Panc1 (cell line): ENCODE data around the gene CYB5D1.
"Not testable (repeated sequence)": the region's sequence is repeated elsewhere in the genome, so short reads cannot be mapped to it uniquely, and the experiment has no call there.

ENCODE experiments used
- CTCF ChIP-seq: fragments of 450-650 bp; IDR thresholded peaks from 2 replicates; pipeline ENCODE4 v1.5.1; 2017; ENCODE audit warnings: mild to moderate bottlenecking
- POLR2AphosphoS5 ChIP-seq: IDR thresholded peaks from 2 replicates; pipeline ENCODE4 v1.6.1; 2012; ENCODE audit warnings: mild to moderate bottlenecking, low read depth, low read length, moderate library complexity
- REST ChIP-seq, 2 experiments: IDR thresholded peaks; 2 replicates each; pipeline ENCODE4 v1.6.1; 2011 to 2012; ENCODE audit warnings: low read depth in 2 of 2, control low read depth in 1 of 2, low read length in 1 of 2, mild to moderate bottlenecking in 1 of 2, moderate library complexity in 1 of 2; ENCODE audit not compliant: insufficient read depth in 1 of 2
- SIN3A ChIP-seq: IDR thresholded peaks from 2 replicates; pipeline ENCODE4 v1.6.1; 2012; ENCODE audit warnings: low read depth, mild to moderate bottlenecking, low read length, moderate library complexity, borderline replicate concordance; ENCODE audit not compliant: insufficient read depth

GRCh38 chr17:7809791-7810343 lies 47.9 kb upstream of the CYB5D1 start:
- not testable (repeated sequence) for TF ChIP-seq CTCF; REST (IDR thresholded peaks at IDR 0.05; ENCODE audit: insufficient read depth in 1 of 2, low read depth in 2 of 2, low read length in 1 of 2); SIN3A; POLR2AphosphoS5
